Lung (tissue), 12 donors: ENCODE data around the gene GNA14. TPM values are rescaled to one million over a fixed set of nuclear protein-coding genes. Genes with fewer than 3 reads are reported as not detected.

Experiments
- ATAC-seq: fragments of 200-7000 bp; cut with Tn5 transposase; one replicate; pipeline ENCODE4 v1.9.1; 2020; ENCODE audit warnings: moderate number of reproducible peaks; ENCODE audit not compliant: insufficient read depth, low FRiP score
- DNase-seq, 3 donors: peaks; one replicate each; pipeline ENCODE4 v3.0.0-alpha.2; 2013 to 2017
- H3K27ac ChIP-seq, 2 donors: one replicate each; pipeline ENCODE4 v1.5.1; 2013; ENCODE audit warnings: mild to moderate bottlenecking in 2 of 2, moderate library complexity in 2 of 2, control low read depth in 1 of 2, inconsistent platforms in 1 of 2, low read depth in 1 of 2, low read length in 1 of 2
- H3K27me3 ChIP-seq, 3 donors: one replicate each; pipeline ENCODE4 v1.5.1; 2013; ENCODE audit warnings: low read length in 2 of 3; ENCODE audit not compliant: control insufficient read depth in 3 of 3, insufficient read depth in 3 of 3
- H3K36me3 ChIP-seq, 4 donors: one replicate each; pipeline ENCODE4 v1.5.1; 2013; ENCODE audit warnings: low read length in 4 of 4, mild to moderate bottlenecking in 1 of 4, moderate library complexity in 1 of 4; ENCODE audit not compliant: control insufficient read depth in 4 of 4, insufficient read depth in 4 of 4
- H3K4me1 ChIP-seq, 5 donors: one replicate each; pipeline ENCODE4 v1.5.1; 2013; ENCODE audit warnings: low read length in 5 of 5, mild to moderate bottlenecking in 2 of 5, moderate library complexity in 1 of 5; ENCODE audit not compliant: control insufficient read depth in 5 of 5, insufficient read depth in 5 of 5
- H3K4me3 ChIP-seq: one replicate; pipeline ENCODE4 v1.5.1; 2013; ENCODE audit warnings: mild to moderate bottlenecking, control low read depth, moderate library complexity
- H3K9ac ChIP-seq, 2 donors: one replicate each; pipeline ENCODE4 v1.5.1; 2013; ENCODE audit warnings: low read length in 2 of 2, control low read depth in 1 of 2; ENCODE audit not compliant: insufficient read depth in 1 of 2
- H3K9me3 ChIP-seq, 4 donors: one replicate each; pipeline ENCODE4 v1.5.1; 2013; ENCODE audit warnings: low read length in 3 of 4, mild to moderate bottlenecking in 1 of 4, moderate library complexity in 1 of 4; ENCODE audit not compliant: control insufficient read depth in 4 of 4, insufficient read depth in 3 of 4
- WGBS, 2 donors: extraction: QIAGEN DNeasy Blood & Tissue Kit; methylation state at CpG; one replicate each; pipeline ENCODE4 v1.1.7; 2013; 5-methylcytosine and 5-hydroxymethylcytosine counted together
- polyA plus RNA-seq, 2 donors: library from polyadenylated mRNA; stranded (reverse); fragments of 200-250 nt; gene quantifications; one replicate each; pipeline ENCODE4 v1.2.1, GENCODE V29; 2013
- total RNA-seq, 2 donors: library from RNA; depleted of rRNA in 1 of 2; stranded (reverse); fragments of >200 nt in 1 of 2; gene quantifications; one replicate each; pipeline ENCODE4 v1.2.1, GENCODE V29; 2014 to 2021
- TF ChIP-seq, protein P1 (sequence below): IDR thresholded peaks from 2 replicates; pipeline ENCODE4 v1.5.1; 2012; ENCODE audit warnings: mild to moderate bottlenecking; ENCODE audit errors: control extremely low read depth, extremely low read depth
- donor health status: control.
- donor health status: control.
- donor health status: Bipolar disorder and iron deficiency.
- donor health status: healthy.
- donor health status: DM: yes; HTN: yes; CAD: no.

Gene GNA14
- total and polyA plus RNA-seq, 4 donors: 4.1 to 15.1 (median 11.3) TPM

DNA sequence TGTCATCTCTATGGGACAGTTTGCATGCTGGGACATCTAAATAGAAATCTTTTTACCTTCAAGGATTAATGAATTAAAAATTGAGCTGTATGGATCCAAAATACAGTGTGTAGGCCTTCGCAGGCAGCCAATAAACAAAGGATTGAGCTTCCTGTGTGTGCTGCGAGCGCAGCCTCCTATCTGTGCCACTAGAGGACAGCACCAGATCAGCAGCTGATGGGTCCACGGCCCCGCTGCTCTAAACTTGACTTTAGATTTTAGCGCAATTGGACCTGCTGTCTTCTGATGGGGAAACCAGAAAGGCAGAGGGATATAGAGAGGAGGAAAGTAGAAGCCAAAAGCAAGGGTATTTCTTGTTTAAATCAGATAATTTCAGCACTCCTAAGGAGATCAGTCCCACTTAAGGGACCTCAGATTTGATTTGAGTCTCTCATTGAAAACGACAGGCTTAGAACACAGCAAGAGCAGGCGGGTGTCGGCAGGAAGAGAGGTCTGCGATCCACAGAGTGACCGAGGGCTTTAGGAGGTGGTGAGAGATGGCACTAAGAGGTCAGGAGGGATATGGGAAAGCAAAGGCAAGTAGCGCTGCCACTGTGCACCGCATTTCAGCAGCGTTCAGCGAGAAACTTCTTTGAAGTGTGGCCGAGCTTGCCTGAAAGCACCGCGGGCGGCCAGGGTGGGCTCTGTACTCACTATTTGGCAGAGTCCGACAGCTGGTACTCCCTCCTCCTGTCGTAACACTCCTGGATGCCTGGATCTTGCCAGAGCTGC is 214.3 kb downstream of the GNA14 start:
- no peak overlapping the region for H3K27ac ChIP-seq
- peaks cover 0 to 3% (median 0%) of the 10 kb centered on the region in 5 donors for H3K4me1 ChIP-seq
- no peak overlapping the region for H3K4me3 ChIP-seq
- H3K27me3 ChIP-seq: no peaks in the 10 kb centered on the region
- H3K36me3 ChIP-seq: no peaks in the 10 kb centered on the region
- ATAC-seq (peak; percentile 84), DNase-seq (peak; percentile 79 to 87 (median 84))
- no peak overlapping the region for H3K9ac ChIP-seq
- TF ChIP-seq, protein P1, sequence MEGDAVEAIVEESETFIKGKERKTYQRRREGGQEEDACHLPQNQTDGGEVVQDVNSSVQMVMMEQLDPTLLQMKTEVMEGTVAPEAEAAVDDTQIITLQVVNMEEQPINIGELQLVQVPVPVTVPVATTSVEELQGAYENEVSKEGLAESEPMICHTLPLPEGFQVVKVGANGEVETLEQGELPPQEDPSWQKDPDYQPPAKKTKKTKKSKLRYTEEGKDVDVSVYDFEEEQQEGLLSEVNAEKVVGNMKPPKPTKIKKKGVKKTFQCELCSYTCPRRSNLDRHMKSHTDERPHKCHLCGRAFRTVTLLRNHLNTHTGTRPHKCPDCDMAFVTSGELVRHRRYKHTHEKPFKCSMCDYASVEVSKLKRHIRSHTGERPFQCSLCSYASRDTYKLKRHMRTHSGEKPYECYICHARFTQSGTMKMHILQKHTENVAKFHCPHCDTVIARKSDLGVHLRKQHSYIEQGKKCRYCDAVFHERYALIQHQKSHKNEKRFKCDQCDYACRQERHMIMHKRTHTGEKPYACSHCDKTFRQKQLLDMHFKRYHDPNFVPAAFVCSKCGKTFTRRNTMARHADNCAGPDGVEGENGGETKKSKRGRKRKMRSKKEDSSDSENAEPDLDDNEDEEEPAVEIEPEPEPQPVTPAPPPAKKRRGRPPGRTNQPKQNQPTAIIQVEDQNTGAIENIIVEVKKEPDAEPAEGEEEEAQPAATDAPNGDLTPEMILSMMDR: peak; percentile 76
- 63 to 64% methylated on average over 21 of the region's 21 CpGs for WGBS, 2 donors
- no peaks in the 10 kb centered on the region for H3K9me3 ChIP-seq

DNA sequence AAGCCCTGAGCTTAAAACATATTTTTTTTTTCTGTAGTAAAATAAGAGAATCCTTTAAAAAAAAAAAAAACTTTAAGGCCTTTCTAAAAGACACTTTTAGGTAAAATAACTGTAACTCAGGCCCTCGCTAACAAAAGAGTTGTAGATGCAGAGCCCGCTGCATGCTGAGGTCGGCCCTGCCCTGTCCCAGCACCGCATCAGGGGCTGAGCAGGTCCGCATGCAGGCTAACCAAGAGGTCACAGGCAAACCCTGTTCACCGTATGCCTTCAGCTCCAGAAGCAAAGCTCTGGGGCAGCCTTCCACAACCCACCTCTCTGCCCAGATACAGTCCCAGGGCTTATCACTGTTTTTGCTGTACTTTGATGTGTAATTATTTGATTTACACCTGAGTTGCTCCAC is 216.1 kb downstream of the GNA14 start:
- WGBS, 2 donors: 95 to 96% methylated on average over 6 of the region's 6 CpGs
- H3K9me3 ChIP-seq: no peaks in the 10 kb centered on the region
- TF ChIP-seq, protein P1: no peak
- no peaks in the 10 kb centered on the region for H3K36me3 ChIP-seq
- no peak overlapping the region for H3K4me3 ChIP-seq
- peaks cover 0 to 3% (median 0%) of the 10 kb centered on the region in 5 donors for H3K4me1 ChIP-seq
- DNase-seq (no peak), ATAC-seq (no peak)
- no peak overlapping the region for H3K27ac ChIP-seq
- H3K9ac ChIP-seq: no peak overlapping the region
- no peaks in the 10 kb centered on the region for H3K27me3 ChIP-seq

DNA sequence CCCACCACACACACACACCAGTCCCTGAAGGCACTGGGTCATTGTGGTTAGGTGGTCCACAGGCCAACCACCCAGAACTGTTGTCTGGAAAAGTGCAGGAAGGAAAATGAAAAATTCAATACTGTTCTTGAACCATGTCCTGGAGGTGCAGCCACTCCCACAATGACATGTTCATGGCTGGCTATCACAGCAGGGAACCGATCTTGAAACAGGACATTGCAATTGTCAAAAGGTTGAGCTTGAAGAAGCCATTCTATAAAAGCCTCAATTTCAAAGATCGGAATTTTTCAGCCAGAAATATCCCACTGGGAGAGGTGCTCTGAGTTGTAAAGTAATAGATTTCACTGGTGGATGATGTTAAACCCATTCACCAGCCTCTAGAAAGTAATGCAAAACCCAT is 218.2 kb downstream of the GNA14 start:
- Histone ChIP-seq H3K4me3 (no peak overlapping the region), H3K9ac (no peak overlapping the region), H3K4me1 (peaks cover 0 to 5% (median 2%) of the 10 kb centered on the region in 5 donors), H3K9me3 (no peaks in the 10 kb centered on the region), H3K36me3 (peaks cover 0 to 2% (median 0%) of the 10 kb centered on the region in 4 donors), H3K27ac (no peak overlapping the region), H3K27me3 (no peaks in the 10 kb centered on the region)
- ATAC-seq (no peak), DNase-seq (no peak)
- TF ChIP-seq, protein P1: no peak
- 82 to 86% methylated on average over 2 of the region's 2 CpGs for WGBS, 2 donors
